HL-60 (cell line): Measurements from ENCODE around the gene DHFR.
"Not testable (repeated sequence)": the region's sequence is repeated elsewhere in the genome, so short reads cannot be mapped to it uniquely, and the experiment has no call there.

Source experiments
- DNase-seq, 2 experiments: peaks; one replicate each; pipeline ENCODE4 v3.0.0-alpha.2; 2010 to 2020; ENCODE audit warnings: low read depth in 1 of 2, low spot score in 1 of 2
- H3K27ac ChIP-seq: fragments of 250-450 bp; sonication (Bioruptor Pico); replicated peaks from 2 replicates; pipeline ENCODE4 v1.5.1; 2020; ENCODE audit warnings: mild to moderate bottlenecking, moderate library complexity
- H3K27me3 ChIP-seq: fragments of 250-450 bp; sonication (Bioruptor Pico); 2 replicates; pipeline ENCODE4 v1.5.1; 2021; ENCODE audit warnings: mild to moderate bottlenecking, moderate library complexity; ENCODE audit not compliant: insufficient read depth, poor library complexity, severe bottlenecking
- H3K4me3 ChIP-seq: replicated peaks from 2 replicates; pipeline ENCODE4 v1.5.1; 2011; ENCODE audit warnings: mild to moderate bottlenecking, control low read depth, low read length; ENCODE audit not compliant: insufficient read depth
- GABPA ChIP-seq: IDR thresholded peaks from 2 replicates; pipeline ENCODE4 v1.6.1; 2012; ENCODE audit warnings: low read depth
- POLR2AphosphoS5 ChIP-seq: IDR thresholded peaks from 2 replicates; pipeline ENCODE4 v1.6.1; 2012; ENCODE audit warnings: low read depth
- SPI1 ChIP-seq: IDR thresholded peaks from 2 replicates; pipeline ENCODE4 v1.6.1; 2012; ENCODE audit warnings: low read depth, mild to moderate bottlenecking, borderline replicate concordance
- TF ChIP-seq, protein P1 (sequence below): IDR thresholded peaks from one replicate; pipeline ENCODE4 v1.5.1; 2011; ENCODE audit warnings: low read length, control low read depth, inconsistent platforms; ENCODE audit not compliant: insufficient read depth
- TF ChIP-seq, protein P2 (sequence below): IDR thresholded peaks from 2 replicates; pipeline ENCODE4 v1.6.1; 2012; ENCODE audit warnings: low read depth; ENCODE audit not compliant: insufficient replicate concordance

Gene DHFR

DNA sequence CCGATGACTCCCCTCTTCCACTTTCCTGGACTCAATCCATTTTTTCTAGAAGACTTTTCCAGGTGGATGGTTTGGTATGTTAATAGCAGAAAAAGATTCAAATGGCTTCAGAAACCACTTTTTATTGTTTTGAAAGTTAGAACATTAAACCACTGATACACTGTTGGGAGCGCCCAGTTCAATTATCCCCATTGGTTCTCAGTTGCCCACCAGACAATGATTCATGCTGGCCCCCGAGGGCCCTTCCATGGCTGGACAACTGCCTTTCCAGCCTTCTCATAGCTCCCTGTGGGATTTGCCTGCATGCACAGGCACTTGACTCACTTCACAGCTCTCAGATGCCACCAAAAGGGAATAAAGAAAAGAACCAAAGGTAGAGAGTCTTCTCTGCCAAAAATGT is 63.4 kb downstream of the DHFR start:
- no peak overlapping the region for H3K27ac ChIP-seq
- H3K27me3 ChIP-seq = no peaks in the 10 kb centered on the region
- no peak overlapping the region for H3K4me3 ChIP-seq
- DNase-seq = no peak
- TF ChIP-seq SPI1 (no peak), POLR2AphosphoS5 (no peak), GABPA (no peak)
- TF ChIP-seq, protein P1, sequence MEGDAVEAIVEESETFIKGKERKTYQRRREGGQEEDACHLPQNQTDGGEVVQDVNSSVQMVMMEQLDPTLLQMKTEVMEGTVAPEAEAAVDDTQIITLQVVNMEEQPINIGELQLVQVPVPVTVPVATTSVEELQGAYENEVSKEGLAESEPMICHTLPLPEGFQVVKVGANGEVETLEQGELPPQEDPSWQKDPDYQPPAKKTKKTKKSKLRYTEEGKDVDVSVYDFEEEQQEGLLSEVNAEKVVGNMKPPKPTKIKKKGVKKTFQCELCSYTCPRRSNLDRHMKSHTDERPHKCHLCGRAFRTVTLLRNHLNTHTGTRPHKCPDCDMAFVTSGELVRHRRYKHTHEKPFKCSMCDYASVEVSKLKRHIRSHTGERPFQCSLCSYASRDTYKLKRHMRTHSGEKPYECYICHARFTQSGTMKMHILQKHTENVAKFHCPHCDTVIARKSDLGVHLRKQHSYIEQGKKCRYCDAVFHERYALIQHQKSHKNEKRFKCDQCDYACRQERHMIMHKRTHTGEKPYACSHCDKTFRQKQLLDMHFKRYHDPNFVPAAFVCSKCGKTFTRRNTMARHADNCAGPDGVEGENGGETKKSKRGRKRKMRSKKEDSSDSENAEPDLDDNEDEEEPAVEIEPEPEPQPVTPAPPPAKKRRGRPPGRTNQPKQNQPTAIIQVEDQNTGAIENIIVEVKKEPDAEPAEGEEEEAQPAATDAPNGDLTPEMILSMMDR = no peak
- TF ChIP-seq, protein P2, sequence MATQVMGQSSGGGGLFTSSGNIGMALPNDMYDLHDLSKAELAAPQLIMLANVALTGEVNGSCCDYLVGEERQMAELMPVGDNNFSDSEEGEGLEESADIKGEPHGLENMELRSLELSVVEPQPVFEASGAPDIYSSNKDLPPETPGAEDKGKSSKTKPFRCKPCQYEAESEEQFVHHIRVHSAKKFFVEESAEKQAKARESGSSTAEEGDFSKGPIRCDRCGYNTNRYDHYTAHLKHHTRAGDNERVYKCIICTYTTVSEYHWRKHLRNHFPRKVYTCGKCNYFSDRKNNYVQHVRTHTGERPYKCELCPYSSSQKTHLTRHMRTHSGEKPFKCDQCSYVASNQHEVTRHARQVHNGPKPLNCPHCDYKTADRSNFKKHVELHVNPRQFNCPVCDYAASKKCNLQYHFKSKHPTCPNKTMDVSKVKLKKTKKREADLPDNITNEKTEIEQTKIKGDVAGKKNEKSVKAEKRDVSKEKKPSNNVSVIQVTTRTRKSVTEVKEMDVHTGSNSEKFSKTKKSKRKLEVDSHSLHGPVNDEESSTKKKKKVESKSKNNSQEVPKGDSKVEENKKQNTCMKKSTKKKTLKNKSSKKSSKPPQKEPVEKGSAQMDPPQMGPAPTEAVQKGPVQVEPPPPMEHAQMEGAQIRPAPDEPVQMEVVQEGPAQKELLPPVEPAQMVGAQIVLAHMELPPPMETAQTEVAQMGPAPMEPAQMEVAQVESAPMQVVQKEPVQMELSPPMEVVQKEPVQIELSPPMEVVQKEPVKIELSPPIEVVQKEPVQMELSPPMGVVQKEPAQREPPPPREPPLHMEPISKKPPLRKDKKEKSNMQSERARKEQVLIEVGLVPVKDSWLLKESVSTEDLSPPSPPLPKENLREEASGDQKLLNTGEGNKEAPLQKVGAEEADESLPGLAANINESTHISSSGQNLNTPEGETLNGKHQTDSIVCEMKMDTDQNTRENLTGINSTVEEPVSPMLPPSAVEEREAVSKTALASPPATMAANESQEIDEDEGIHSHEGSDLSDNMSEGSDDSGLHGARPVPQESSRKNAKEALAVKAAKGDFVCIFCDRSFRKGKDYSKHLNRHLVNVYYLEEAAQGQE = no peak

DNA sequence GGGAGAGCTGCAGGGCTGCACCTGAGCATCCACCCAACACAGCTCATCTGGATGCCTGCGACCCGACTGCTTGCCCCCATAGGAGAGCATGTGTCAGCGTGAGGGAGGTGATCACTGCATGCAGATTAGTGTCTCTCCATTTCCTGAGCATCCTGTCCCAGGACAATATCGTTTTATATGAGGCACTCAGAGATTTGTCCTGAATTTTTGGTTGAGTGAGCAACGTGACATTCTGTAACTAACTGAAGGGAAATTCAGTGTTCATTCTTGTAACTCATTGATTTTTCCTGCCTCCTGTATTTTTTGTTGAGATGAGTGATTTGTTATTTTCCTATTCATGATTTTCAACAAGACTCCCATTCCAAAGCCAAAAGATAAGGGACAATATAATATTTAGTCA is 64.0 kb downstream of the DHFR start:
- Histone ChIP-seq H3K4me3 (no peak overlapping the region), H3K27ac (no peak overlapping the region), H3K27me3 (no peaks in the 10 kb centered on the region)
- no peak for DNase-seq
- TF ChIP-seq, protein P2 = no peak
- TF ChIP-seq SPI1 (no peak), GABPA (no peak), POLR2AphosphoS5 (no peak)
- TF ChIP-seq, protein P1 = no peak

DNA sequence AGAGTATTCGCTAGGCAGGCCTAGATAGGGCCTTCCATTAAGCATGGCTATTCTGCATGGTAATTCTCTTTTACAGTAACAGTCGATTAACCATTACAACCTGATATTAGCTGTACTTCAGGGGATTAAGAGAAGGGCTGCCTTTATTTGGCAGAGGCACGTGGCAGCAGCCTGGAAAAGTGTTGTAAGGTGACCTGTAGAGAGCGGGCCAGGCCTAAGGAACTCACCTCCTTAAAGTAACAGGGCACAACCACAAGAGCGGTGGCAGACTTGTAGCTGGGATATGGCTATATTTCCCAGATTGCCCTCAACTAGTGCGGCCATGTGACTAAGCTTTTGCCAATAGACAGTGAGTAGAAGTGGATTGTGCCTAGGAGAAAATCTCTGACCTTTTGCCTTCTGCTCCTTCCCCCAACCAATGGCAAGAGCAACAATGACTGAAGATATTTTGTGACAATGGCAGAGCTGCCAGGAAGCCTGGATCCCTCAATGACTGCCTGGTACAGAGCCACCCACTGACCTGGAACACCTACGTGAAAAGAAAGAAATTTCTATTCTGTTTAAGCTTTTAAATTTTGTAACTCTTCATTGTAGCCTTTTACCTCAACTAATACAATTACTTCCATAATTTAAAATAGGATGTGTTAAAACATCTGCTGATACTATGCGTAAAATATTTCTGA is 65.8 kb downstream of the DHFR start:
- DNase-seq = no peak
- Histone ChIP-seq H3K27ac (no peak overlapping the region), H3K27me3 (no peaks in the 10 kb centered on the region), H3K4me3 (no peak overlapping the region)
- TF ChIP-seq SPI1 (no peak), POLR2AphosphoS5 (no peak)
- TF ChIP-seq, protein P1 = no peak

DNA sequence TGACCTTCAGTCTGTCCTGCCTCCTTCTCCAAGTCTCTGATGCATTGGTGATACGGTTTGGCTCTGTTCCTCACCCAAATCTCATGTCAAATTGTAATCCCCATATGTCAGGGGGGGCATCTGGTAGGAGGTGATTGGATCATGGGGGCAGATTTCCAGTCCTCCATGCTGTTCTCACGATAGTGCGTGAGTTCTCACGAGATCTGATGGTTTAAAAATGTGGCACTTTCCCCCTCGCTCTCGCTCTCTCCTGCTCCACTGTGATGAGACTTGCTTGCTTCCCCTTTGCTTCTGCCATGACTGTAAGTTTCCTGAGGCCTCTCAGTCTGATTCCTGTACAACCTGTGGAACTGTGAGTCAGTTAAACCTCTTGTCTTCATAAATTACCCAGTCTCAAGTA is 70.0 kb downstream of the DHFR start:
- Histone ChIP-seq H3K4me3 (no peak overlapping the region), H3K27me3 (no peaks in the 10 kb centered on the region), H3K27ac (no peak overlapping the region)
- no peak for TF ChIP-seq SPI1
- no peak for TF ChIP-seq GABPA
- TF ChIP-seq, protein P2 = no peak
- DNase-seq = no peak

DNA sequence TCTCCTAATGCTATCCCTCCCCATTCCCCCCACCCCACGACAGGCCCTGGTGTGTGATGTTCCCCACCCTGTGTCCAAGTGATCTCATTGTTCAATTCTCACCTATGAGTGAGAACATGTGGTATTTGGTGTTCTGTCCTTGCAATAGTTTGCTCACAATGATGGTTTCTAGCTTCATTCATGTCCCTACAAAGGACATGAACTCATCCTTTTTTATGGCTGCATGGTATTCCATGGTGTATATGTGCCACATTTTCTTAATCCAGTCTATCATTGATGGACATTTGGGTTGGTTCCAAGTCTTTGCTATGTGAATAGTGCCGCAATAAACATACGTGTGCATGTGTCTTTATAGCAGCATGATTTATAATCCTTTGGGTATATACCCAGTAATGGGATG is 74.5 kb downstream of the DHFR start:
- H3K27me3 ChIP-seq, H3K4me3 ChIP-seq, H3K27ac ChIP-seq, DNase-seq: not testable (repeated sequence)
